HL-60/S4 treated with retinoic acid at 250 ng/mL for 4 days and 3 days (cell line): ENCODE results near the gene PDE3A.

Experiments used
- in situ Hi-C: fragments of 300-500 bp; cut with MboI; formaldehyde crosslinking; loops from 2 replicates; pipeline ENCODE4 v1.7.0; 2022; ENCODE audit warnings: low sequenced_read_pairs

PDE3A gene

DNA sequence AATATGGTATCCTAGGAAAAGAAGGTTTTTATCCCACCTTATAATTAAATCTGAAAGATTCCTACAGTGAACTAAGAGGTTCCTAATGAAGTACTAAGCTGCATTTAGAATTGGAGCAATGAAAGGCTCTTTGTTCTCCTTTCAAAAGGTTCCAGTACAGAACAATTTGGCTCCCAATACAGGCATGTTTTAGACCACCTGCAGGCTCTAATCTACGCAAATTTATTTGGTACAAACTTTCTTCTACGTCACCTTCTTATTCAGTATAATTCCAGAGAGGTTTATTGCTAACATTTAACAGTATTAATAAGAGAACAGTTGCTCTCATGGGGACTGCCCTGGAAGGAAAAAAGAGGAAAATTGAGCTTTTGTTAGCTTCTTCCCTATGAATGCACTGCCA is 289.2 kb downstream of the PDE3A start:
- in situ Hi-C loops, result no loop called here

DNA sequence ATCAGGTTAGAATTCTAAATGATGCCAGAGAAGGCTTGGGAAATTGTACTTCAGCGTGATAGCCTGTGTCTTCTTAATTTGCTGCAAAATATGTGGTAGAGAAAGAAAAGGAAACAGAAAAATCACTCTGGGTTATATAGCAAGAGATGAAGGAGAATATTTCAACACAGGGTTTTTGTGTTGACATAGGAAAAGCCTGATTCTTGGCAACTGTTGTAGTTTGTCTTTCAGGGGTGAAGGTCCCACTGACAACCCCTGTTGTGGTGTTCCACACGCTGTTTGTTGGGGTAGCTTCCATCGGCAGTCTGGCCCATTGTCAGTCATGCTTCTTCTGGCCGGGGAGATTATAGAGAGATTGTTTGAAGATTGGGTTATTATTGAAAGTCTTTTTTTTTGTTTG is 313.0 kb downstream of the PDE3A start:
- in situ Hi-C loops, result no loop called here

DNA sequence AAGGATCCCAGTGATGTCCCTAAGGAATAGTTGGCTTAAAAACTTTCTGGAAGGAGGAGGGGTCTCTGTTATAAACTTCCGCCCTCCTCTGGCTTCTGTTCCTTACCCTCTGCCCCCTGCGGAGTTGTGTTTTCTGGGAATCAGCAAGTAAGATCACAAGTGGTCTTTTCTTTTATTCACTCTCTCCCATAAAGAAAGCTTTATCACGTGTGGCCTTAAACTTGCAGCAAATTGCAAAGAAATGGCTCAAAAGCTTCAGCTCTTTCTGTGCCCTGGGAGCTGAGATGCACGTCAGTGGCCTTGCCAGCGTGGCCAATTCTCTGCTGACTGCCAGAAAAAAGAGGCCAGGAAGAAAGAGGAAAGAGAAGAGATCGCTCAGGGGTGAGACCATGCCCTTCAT is 326.9 kb downstream of the PDE3A start, which contains the start of gene SLCO1C1:
SLCO1C1 (plus strand) TSS at position 101 of the 400 bp plus-strand sequence. CDS start 4,245 bp downstream, outside the sequence.
- in situ Hi-C loops, result no loop called here

DNA sequence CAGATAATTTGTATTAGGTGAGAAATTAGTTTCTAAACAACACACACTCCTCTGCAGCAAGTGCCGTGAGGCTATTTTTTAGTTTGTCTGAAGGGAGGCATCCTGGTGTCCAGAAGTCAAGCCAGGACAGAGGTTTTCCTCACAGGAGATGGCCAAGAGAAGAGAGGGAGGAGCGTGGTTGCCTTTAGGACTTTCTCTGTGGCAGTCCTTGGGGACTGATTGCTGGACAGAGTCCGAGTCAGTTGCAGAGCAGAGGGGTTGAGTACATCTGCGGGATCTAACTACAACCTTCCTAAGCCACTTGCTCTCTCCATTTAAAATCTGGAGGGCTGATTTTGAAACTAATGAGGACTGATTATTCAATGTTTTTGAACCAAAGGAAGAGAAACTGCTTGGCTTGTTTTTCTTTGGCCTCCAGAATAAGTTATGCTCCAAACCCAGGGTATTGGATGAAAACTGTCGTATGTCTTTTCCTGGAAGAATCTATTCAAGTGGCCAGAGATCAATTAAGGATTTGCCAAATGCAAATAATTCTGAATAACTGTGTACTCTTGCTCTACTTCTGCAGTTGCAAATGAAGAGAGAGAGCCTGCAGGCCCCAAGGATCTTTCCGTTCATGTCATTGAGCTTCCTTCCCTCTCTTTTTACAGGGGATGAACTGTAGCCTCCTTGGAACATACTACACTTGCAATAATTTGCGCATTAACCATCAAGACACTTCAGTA is 328.0 kb downstream of the PDE3A start:
- in situ Hi-C loops, result no loop called here

DNA sequence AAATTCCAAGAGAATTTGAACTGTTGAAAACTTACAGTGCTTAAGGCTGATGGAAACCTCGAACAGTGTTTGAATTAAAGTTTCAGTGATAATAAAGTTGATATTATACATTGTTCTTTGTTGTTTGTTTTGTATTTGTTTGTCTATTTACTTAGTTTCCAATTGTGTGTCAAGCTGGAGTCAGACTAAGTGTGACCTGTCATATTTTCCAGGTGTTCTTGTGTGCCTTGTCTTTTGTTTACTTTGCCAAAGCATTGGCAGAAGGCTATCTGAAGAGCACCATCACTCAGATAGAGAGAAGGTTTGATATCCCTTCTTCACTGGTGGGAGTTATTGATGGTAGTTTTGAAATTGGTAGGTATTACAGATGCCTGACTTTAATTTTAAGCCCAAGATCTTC is 332.8 kb downstream of the PDE3A start:
- in situ Hi-C loops, result no loop called here

DNA sequence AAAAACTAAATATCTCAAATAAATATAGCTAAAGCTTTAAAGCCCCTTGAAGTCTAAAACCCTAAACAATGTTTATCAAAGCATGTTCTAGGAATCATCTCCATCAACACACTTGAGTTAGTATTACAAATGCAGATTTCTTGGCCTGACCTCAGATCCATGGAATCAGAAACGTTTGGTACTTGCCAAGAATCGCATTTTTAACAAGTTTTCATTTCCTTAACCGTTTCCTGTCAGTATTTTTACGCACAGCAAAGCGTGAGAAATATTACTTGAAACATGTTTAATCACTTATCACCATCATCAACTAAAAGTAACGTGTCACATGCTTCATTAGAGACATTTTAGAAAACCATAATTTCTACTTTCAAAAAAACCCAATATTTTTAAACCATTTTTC is 336.5 kb downstream of the PDE3A start:
- in situ Hi-C loops, result no loop called here

DNA sequence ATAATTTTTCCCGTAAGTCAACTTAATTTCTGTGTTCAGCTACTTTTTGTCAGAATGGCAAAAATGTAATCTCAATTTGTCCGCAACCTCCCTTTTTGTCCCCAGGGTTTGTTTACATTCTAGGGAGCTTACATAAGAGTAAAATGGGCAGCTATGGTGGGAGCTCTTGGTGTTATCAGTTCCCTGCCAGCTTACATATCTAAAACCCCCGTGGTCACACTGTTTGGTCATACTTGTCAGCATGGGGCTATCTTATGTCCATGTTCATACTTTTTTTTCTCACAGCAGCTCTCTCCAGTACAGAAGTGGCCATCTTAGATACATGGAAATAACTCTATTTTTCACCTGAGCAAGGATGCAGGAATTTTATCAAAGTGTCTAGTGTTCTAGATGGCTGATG is 343.5 kb downstream of the PDE3A start:
- in situ Hi-C loops, result no loop called here

DNA sequence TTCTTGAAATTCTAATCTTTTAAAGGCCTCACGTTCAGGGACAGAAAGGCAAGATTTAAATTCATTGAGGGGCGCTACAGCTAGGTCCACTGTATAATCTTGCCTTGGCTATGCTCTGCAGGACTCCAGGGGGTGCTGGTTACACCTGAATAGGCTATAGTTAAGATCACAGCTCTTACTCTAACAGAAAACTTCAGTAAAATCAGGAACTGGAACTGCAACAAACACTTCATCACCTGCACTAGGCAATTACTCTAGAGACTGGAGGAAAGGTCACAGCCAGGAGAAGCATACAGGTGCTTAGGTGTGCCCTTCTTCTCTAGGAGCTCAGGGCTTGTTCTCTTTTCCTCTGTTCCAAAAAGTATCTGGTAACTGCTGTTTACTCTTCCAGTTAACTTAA is 347.7 kb downstream of the PDE3A start:
- in situ Hi-C loops, result no loop called here

DNA sequence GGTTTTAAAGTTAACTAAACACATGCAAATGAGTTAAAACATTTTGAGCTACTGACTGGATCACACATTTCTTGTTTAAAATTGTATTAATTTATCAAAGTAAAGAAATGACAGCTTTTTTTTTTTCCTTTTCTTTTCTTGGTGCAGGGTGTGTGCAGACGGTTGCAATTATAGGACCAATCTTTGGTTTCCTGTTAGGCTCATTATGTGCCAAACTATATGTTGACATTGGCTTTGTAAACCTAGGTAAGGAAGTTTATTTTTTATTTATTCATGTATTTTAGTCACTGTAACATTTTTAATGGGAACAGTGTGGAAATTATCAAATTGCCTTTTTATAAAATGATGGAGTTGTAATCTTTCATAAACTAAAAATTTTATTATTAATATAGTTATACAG is 348.6 kb downstream of the PDE3A start:
- in situ Hi-C loops, result no loop called here

DNA sequence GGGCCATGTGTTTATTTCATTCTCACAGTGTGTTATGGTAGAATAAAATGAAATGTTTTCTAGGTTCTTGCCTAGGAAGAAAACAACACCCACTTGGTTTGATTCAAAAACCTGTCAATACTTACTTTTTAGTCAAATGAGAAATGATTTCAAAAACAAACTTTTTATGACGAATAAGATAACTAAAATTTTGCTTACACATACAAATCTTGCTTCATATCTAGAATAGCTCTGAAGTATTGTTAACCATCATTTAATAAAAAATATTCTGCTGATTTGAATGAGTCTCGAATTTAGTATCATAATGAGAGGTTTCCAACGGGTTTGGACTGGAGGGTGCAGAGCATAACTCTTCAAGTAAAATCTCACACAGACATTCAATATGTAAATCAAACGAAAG is 350.0 kb downstream of the PDE3A start:
- in situ Hi-C loops, result no loop called here

DNA sequence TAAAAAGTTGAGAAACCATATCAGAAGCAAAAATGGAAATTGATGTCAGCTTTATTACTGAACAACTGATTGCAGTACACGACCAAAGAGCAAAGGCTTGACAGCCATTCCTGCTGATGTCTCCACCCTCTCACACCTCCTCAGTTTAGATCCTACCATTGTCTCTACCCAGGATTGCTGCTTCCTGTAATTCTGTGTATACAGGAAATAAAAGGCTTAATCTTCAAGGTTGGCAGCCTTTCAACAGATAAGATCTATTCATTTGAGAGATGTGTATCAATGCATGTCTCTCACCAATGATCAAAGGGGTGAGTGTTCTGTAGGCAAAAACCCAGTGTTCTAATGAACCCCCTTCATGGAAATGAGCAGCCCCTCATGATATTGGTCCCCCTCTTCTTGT is 353.8 kb downstream of the PDE3A start:
- in situ Hi-C loops, result no loop called here

DNA sequence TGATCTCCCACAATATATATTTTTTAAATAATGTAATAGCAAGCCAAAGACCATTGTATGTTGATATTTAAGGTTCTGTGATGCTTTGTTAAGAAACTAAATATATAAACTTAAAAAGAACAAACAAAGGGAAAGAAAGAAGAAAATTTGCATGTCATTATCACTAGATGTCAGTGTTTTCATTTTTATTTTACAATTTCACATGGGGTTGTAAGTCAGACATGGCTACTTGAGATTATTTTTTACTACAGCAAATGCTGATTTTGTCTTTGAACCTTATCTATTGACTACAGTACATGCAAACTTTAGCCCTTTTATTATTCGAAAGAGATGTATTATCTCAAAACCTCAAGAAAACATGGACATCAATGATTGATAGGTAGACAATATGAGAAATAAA is 362.9 kb downstream of the PDE3A start:
- in situ Hi-C loops, result no loop called here
